Right lobe of liver (tissue), 4 donors: ENCODE measurements around the gene ZSCAN31.

Experiments
- CTCF ChIP-seq, 4 donors: fragments of 200-600 bp in 3 of 4; fragments of 450-650 bp in 1 of 4; IDR thresholded peaks; one replicate each; pipeline versions ENCODE4 v1.5.1 to v1.8.0; 2016 to 2022; ENCODE audit warnings: antibody characterized with exemption in 4 of 4, mild to moderate bottlenecking in 2 of 4
- POLR2A ChIP-seq: fragments of 450-650 bp; IDR thresholded peaks from one replicate; pipeline ENCODE4 v1.6.1; 2017; ENCODE audit warnings: antibody characterized with exemption, mild to moderate bottlenecking
- donor health status: DM: no; HTN: no; CAD: no.
- donor health status: DM: no; HTN: no; CAD: no.
- donor health status: DM: no; HTN: yes; CAD: no.

GRCh38 chr6:28295326-28295725 is 40.6 kb downstream of the ZSCAN31 start:
- TF ChIP-seq CTCF (IDR thresholded peaks at IDR 0.05) (no peak), POLR2A (no peak)
